ENCODE results near the gene KLRF2.

The KLRF2 gene

GRCh38 chr12:9928607-9929006, 47.3 kb downstream of the KLRF2 start:
- ATAC-seq (replicated peaks): no peak
- Mint-ChIP-seq H3K4me1 (ENCODE audit: low read depth in 2 of 2) (peaks cover 3 to 4% of the 10 kb centered on the region in 2 donors), H3K4me3 (no peak overlapping the region)

DNA sequence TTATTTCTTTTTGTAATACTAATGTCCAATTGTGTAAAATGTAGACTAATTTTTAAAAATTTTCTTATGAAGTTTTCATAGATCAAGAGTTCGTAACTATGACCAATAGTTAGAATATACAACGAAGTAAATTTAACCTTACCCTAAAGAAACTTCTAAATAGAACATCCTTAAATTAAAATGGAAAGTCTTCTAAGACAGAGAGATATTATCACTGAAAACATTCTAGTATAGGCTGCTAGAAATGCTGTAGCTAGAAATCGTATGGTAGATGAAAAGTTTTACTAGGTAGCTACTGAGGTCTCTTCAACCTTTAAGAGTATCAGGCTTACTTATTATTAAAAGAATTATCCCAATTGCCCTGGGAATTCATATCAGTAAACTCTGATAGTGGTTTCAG, 50.0 kb downstream of the KLRF2 start:
- no peaks in the 10 kb centered on the region for H3K9me3 Mint-ChIP-seq
- H3K36me3 Mint-ChIP-seq (ENCODE audit: insufficient read depth): no peaks in the 10 kb centered on the region
- no peaks in the 10 kb centered on the region for H3K4me1 Mint-ChIP-seq (ENCODE audit: low read depth in 2 of 2)
- DNase-seq (no peak), ATAC-seq (replicated peaks) (no peak)
- no peak overlapping the region for H3K27ac Mint-ChIP-seq
- H3K4me3 Mint-ChIP-seq: no peak overlapping the region
- H3K27me3 Mint-ChIP-seq: peaks cover 18 to 34% of the 10 kb centered on the region in 2 donors

More at GRCh38 chr12:9928607-9929006, 47.3 kb downstream of the KLRF2 start:
- DNase-seq: no peak
- H3K36me3 Mint-ChIP-seq (ENCODE audit: insufficient read depth): no peaks in the 10 kb centered on the region
- H3K27me3 Mint-ChIP-seq: peaks cover 18 to 34% of the 10 kb centered on the region in 2 donors
- H3K9me3 Mint-ChIP-seq: no peaks in the 10 kb centered on the region
- H3K27ac Mint-ChIP-seq: no peak overlapping the region

GRCh38 chr12:9932270-9932669, 51.0 kb downstream of the KLRF2 start, which contains the start of gene CLEC2A:
Gene CLEC2A, minus strand, starts transcription at chr12:9932370. Its CDS starts 41 bp downstream, at chr12:9932329.
- no peak within 1 kb of the TSS for H3K4me3 Mint-ChIP-seq
- DNase-seq (no peak), ATAC-seq (replicated peaks) (no peak)
- no peaks in the 10 kb centered on the region for H3K4me1 Mint-ChIP-seq (ENCODE audit: low read depth in 2 of 2)
- no peaks in the 10 kb centered on the region for H3K36me3 Mint-ChIP-seq (ENCODE audit: insufficient read depth)
- H3K9me3 Mint-ChIP-seq: no peaks in the 10 kb centered on the region
- H3K27me3 Mint-ChIP-seq: peaks cover 18 to 34% of the 10 kb centered on the region in 2 donors
- no peak within 1 kb of the TSS for H3K27ac Mint-ChIP-seq

DNA sequence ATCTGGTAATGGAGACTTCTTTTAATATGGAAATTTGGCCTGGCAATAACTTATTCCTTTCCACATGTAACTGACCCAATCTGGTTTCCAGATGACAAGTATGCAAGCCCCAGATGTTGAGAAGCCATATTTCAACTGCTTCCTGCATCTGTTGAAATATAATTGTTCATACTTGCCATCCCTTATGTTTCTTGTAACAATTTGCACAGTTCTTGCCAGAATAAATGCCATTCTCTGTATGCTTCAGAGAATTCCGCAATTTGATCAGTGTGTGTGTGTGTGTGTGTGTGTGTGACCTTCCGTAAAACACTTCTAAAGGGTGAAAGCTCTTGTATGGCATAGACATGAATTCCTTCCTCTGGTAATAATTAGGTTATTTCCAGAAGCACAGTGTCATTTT, 52.7 kb downstream of the KLRF2 start:
- Mint-ChIP-seq H3K4me1 (ENCODE audit: low read depth in 2 of 2) (no peaks in the 10 kb centered on the region), H3K36me3 (ENCODE audit: insufficient read depth) (no peaks in the 10 kb centered on the region), H3K27me3 (peaks cover 19 to 25% of the 10 kb centered on the region in 2 donors), H3K9me3 (no peaks in the 10 kb centered on the region), H3K27ac (no peak overlapping the region), H3K4me3 (no peak overlapping the region)
- ATAC-seq (replicated peaks): no peak
- no peak for DNase-seq

DNA sequence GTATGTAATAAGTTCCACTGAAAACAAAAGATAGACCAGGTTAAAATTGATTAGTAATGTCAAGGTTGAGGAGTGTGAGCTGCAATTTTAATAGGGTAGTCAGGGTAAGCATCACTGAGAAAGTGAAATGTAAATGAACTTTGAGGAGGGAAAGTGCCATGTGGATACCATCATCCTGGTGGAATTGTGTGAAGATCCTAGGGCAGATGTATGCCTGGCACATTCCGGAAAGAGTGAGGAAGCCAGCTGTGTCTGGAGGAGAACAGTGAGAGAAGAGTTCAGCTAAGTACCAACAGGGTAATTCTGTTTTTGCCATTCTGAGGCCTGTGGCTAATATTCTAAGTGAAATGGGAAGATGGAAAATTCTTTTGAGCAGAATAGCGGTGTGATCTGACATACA, 53.7 kb downstream of the KLRF2 start:
- no peak for ATAC-seq (replicated peaks)
- peaks cover 23 to 26% of the 10 kb centered on the region in 2 donors for H3K27me3 Mint-ChIP-seq
- no peak for DNase-seq

DNA sequence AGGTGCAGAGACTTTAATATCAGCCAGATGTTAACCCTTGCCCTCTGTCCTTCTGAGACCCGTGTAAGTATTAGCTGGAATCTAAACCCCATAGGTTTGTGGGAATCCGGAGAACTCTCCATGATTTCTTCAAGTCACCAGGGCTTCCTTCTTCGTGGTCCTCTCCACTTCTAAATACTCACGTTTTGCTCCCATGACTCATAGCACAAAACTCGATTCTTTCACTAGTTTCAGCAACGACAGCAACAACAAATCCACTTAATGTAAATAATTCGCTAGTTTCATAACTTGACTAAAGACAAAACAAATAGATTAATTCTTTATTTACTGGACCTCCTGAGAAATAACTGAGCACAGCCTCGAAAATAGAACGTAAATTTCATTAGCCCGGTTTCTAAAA, 55.3 kb downstream of the KLRF2 start:
- no peak overlapping the region for H3K4me3 Mint-ChIP-seq
- no peak overlapping the region for H3K27ac Mint-ChIP-seq
- H3K4me1 Mint-ChIP-seq (ENCODE audit: low read depth in 2 of 2): no peaks in the 10 kb centered on the region
- no peaks in the 10 kb centered on the region for H3K36me3 Mint-ChIP-seq (ENCODE audit: insufficient read depth)
- no peaks in the 10 kb centered on the region for H3K9me3 Mint-ChIP-seq
- peaks cover 12 to 22% of the 10 kb centered on the region in 2 donors for H3K27me3 Mint-ChIP-seq
- no peak for ATAC-seq (replicated peaks)
- no peak for DNase-seq

More for the DNA sequence above, 53.7 kb downstream of the KLRF2 start:
- Mint-ChIP-seq H3K4me1 (ENCODE audit: low read depth in 2 of 2) (no peaks in the 10 kb centered on the region), H3K27ac (no peak overlapping the region), H3K36me3 (ENCODE audit: insufficient read depth) (no peaks in the 10 kb centered on the region), H3K4me3 (no peak overlapping the region), H3K9me3 (no peaks in the 10 kb centered on the region)

DNA sequence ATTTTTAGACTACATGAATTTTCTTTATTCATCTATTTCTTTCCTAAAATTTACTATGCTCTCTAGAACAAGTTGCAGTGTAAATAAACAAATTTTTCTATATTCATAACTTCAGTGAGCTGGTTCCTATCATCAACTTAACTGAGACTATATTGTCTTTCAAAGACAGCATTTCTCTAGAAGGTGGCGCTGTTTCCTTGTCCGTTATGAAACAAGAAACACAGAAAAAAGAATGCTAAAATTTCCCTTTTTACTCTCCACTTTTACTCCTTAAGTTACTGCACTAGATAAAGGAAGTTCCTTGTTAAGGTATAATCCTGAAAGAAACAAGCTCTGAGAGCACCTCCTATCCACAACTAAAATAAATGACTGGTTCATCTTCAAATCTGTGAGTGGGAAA, 59.1 kb downstream of the KLRF2 start:
- DNase-seq (no peak), ATAC-seq (replicated peaks) (no peak)
- Mint-ChIP-seq H3K36me3 (ENCODE audit: insufficient read depth) (no peaks in the 10 kb centered on the region), H3K4me3 (no peak overlapping the region), H3K27ac (no peak overlapping the region), H3K9me3 (no peaks in the 10 kb centered on the region), H3K4me1 (ENCODE audit: low read depth in 2 of 2) (peaks cover 4 to 11% of the 10 kb centered on the region in 2 donors), H3K27me3 (peaks cover 0 to 22% of the 10 kb centered on the region in 2 donors)

GRCh38 chr12:9941838-9942237, 60.5 kb downstream of the KLRF2 start:
- no peak overlapping the region for H3K27ac Mint-ChIP-seq
- no peak for DNase-seq
- H3K4me1 Mint-ChIP-seq (ENCODE audit: low read depth in 2 of 2): peaks cover 4 to 11% of the 10 kb centered on the region in 2 donors
- H3K27me3 Mint-ChIP-seq: peaks cover 0 to 22% of the 10 kb centered on the region in 2 donors
- no peaks in the 10 kb centered on the region for H3K36me3 Mint-ChIP-seq (ENCODE audit: insufficient read depth)
- ATAC-seq (replicated peaks): no peak
- H3K4me3 Mint-ChIP-seq: no peak overlapping the region
- H3K9me3 Mint-ChIP-seq: no peaks in the 10 kb centered on the region

GRCh38 chr12:9943240-9943639, 62.0 kb downstream of the KLRF2 start:
- peak; percentile 71 for ATAC-seq (replicated peaks)
- DNase-seq: no peak
- Mint-ChIP-seq H3K9me3 (no peaks in the 10 kb centered on the region), H3K4me1 (ENCODE audit: low read depth in 2 of 2) (peaks cover 5 to 17% of the 10 kb centered on the region in 2 donors), H3K27ac (no peak overlapping the region), H3K4me3 (peak overlapping the region; percentile 61 to 75), H3K36me3 (ENCODE audit: insufficient read depth) (no peaks in the 10 kb centered on the region), H3K27me3 (peaks cover 0 to 22% of the 10 kb centered on the region in 2 donors)

DNA sequence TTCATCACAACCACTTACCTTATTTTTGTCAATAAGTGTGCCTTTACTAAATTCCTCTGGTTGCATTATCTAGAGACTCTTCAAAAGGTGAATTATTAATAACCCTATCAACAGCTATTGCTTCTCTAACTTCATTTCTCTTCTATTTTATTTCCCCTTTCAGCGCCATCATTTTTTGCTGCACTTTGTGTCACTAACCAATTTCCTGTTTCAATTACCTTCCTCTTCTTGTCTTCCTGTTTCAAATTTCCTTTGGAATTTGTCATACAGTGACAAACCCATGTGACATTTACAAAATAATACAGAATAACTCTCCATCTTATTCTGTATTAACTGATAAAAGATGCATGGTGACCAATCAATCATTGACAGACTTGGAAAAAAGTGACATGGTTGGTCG, 63.1 kb downstream of the KLRF2 start:
- peaks cover 0 to 11% of the 10 kb centered on the region in 2 donors for H3K27me3 Mint-ChIP-seq
- H3K9me3 Mint-ChIP-seq: no peaks in the 10 kb centered on the region
- ATAC-seq (replicated peaks): no peak
- no peaks in the 10 kb centered on the region for H3K36me3 Mint-ChIP-seq (ENCODE audit: insufficient read depth)
- no peak overlapping the region for H3K27ac Mint-ChIP-seq
- H3K4me3 Mint-ChIP-seq: peak overlapping the region in 1 of 2 donors; percentile 3
- H3K4me1 Mint-ChIP-seq (ENCODE audit: low read depth in 2 of 2): peaks cover 11 to 28% of the 10 kb centered on the region in 2 donors
- DNase-seq: no peak

All from effector memory CD8-positive, alpha-beta T cell (primary cell).